Naive thymus-derived CD4-positive, alpha-beta T cell (primary cell): Measurements from ENCODE around the gene FAM149A. TPM values are rescaled to one million over a fixed set of nuclear protein-coding genes. Genes with fewer than 3 reads are reported as not detected.

Source experiments
- ATAC-seq: fragments of 150-1000 bp; cut with Tn5 transposase; 2 replicates; pipeline ENCODE4 v1.10.0; 2021; ENCODE audit warnings: mild to moderate bottlenecking, moderate library complexity
- CTCF ChIA-PET: fragments of 350-600 bp; sonication (Branson Sonifier 250); formaldehyde crosslinking; loops from one replicate; lab custom pipeline; 2021; ENCODE audit warnings: antibody characterized with exemption; lab: Charles Lee
- POLR2A ChIA-PET: fragments of 350-600 bp; sonication (Branson Sonifier 250); formaldehyde crosslinking; loops from one replicate; lab custom pipeline; 2021; ENCODE audit warnings: antibody characterized with exemption, inconsistent platforms; lab: Charles Lee
- DNase-seq, 9 donors: peaks; one replicate each; pipeline versions ENCODE4 v3.0.0 to v3.0.0-alpha.2; 2020 to 2022; ENCODE audit warnings: mixed read lengths in 1 of 9
- H3K27ac ChIP-seq: one replicate; pipeline ENCODE4 v1.7.0; 2013; ENCODE audit warnings: mild to moderate bottlenecking, low read depth, low read length, moderate library complexity
- H3K27me3 ChIP-seq, 2 donors: one replicate each; pipeline ENCODE4 v1.7.0; 2013; ENCODE audit warnings: low read length in 2 of 2, mild to moderate bottlenecking in 2 of 2, moderate library complexity in 2 of 2; ENCODE audit not compliant: control insufficient read depth in 2 of 2, insufficient read depth in 2 of 2
- H3K36me3 ChIP-seq, 3 experiments: 1 replicate in 2 of 3; 2 replicates in 1 of 3; pipeline ENCODE4 v1.7.0; 2013; ENCODE audit warnings: low read length in 3 of 3, mild to moderate bottlenecking in 3 of 3, moderate library complexity in 1 of 3; ENCODE audit not compliant: insufficient read depth in 3 of 3, control insufficient read depth in 2 of 3
- H3K4me1 ChIP-seq, 2 donors: one replicate each; pipeline ENCODE4 v1.7.0; 2013; ENCODE audit warnings: low read length in 2 of 2, mild to moderate bottlenecking in 2 of 2, moderate library complexity in 1 of 2; ENCODE audit not compliant: control insufficient read depth in 2 of 2, insufficient read depth in 2 of 2
- H3K4me3 ChIP-seq: 2 replicates; pipeline ENCODE4 v1.7.0; 2013; ENCODE audit warnings: mild to moderate bottlenecking, low read length
- H3K9me3 ChIP-seq, 3 experiments: 1 replicate in 2 of 3; 2 replicates in 1 of 3; pipeline ENCODE4 v1.7.0; 2013; ENCODE audit warnings: low read length in 3 of 3; ENCODE audit not compliant: control insufficient read depth in 2 of 3
- H3K27ac Mint-ChIP-seq, 9 donors: one replicate each; pipeline ENCODE4 v1.8.0; 2020 to 2022; ENCODE audit warnings: mixed read lengths in 9 of 9, mild to moderate bottlenecking in 8 of 9, moderate library complexity in 5 of 9, inconsistent platforms in 2 of 9
- H3K27me3 Mint-ChIP-seq, 5 donors: one replicate each; pipeline ENCODE4 v1.8.0; 2021 to 2022; ENCODE audit warnings: mixed read lengths in 5 of 5, mild to moderate bottlenecking in 1 of 5
- H3K36me3 Mint-ChIP-seq, 5 donors: one replicate each; pipeline ENCODE4 v1.8.0; 2020 to 2022; ENCODE audit warnings: mixed read lengths in 5 of 5, mild to moderate bottlenecking in 3 of 5, inconsistent platforms in 1 of 5
- H3K4me1 Mint-ChIP-seq, 7 donors: one replicate each; pipeline ENCODE4 v1.8.0; 2020 to 2022; ENCODE audit warnings: mixed read lengths in 7 of 7, mild to moderate bottlenecking in 3 of 7, inconsistent platforms in 1 of 7
- H3K4me3 Mint-ChIP-seq, 10 donors: one replicate each; pipeline ENCODE4 v1.8.0; 2020 to 2022; ENCODE audit warnings: mild to moderate bottlenecking in 10 of 10, mixed read lengths in 10 of 10, moderate library complexity in 6 of 10, inconsistent platforms in 2 of 10
- H3K9me3 Mint-ChIP-seq, 11 donors: one replicate each; pipeline ENCODE4 v1.8.0; 2020 to 2022; ENCODE audit warnings: mixed read lengths in 11 of 11, mild to moderate bottlenecking in 4 of 11, inconsistent platforms in 1 of 11, moderate library complexity in 1 of 11
- intact Hi-C, 2 donors: fragments of 100-400 bp; cut with micrococcal nuclease; formaldehyde crosslinking; loops; one replicate each; pipeline ENCODE4 v1.15.1; 2023
- polyA plus RNA-seq, 2 donors: library from polyadenylated mRNA; unstranded; fragments of 300-500 nt; fragmentation: Illumina TruSeq; gene quantifications; one replicate each; pipeline ENCODE4 v1.2.3, GENCODE V29; 2021
- total RNA-seq, 6 experiments: library from RNA in 5 of 6; stranded (reverse) in 5 of 6; gene quantifications; 1 replicate in 5 of 6; 2 replicates in 1 of 6; pipeline ENCODE4 v1.2.3 and lab custom pipeline; 2021 to 2026

Gene FAM149A
- total and polyA plus RNA-seq, 7 experiments from 2014 or later, result 0.44 to 2.0 (median 1.4) TPM; not detected in 2

DNA sequence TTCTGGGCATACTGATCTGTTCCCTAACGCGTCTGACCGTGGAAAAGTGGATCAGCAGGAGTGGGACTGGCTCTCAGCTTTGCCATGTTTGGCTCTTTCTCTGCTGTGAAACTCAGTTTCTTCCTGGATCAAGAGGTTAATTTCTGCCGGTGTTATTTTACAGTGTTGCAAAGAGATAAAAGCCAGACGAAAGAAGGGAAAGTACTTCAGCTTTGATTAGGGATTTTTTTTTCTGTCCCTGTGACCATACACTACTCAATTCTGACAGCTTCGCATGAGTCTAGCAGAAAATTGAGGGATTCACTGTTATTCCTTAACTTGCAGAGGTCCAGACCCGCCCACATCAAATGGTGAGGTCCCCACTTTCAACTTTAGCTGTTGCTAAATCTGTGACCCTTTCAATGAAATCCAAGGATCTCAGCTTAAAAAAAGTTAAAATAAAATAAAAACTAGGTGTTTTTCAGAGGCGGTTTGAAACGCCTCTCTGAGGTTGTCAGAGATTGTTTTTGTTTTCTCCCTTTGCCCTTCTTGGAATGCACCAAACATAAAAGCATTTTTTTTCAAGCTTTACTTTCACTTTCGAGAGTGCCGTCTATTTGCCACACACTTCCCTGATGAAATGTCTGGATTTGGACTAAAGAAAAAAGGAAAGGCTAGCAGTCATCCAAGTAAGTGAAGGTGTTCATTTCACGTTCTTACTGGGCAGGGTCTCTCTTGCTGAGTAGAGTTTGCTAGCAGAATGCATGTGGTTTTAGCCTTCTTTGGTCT lies 35.7 kb upstream of the FAM149A start, which contains the start of gene TLR3:
TSS of gene TLR3 (plus strand) at position 576 of the 768 bp plus-strand sequence. CDS start 7,464 bp downstream, outside the sequence.
- Mint-ChIP-seq H3K36me3 (no peaks in the 10 kb centered on the region), H3K27ac (peak within 1 kb of the TSS; percentile 6 to 80 (median 32)), H3K4me1 (peaks cover 0 to 28% (median 25%) of the 10 kb centered on the region in 7 donors), H3K4me3 (peak within 1 kb of the TSS; percentile 72 to 88 (median 81)), H3K9me3 (no peaks in the 10 kb centered on the region), H3K27me3 (peaks cover 0 to 17% (median 11%) of the 10 kb centered on the region in 5 donors)
- H3K27me3 ChIP-seq, result no peaks in the 10 kb centered on the region
- intact Hi-C loops, result loop anchor here (1.0 to 5.0 kb wide), 6 partner anchors 36 to 134 kb away; partner anchors contain the start of genes CYP4V2 (in 1 of the 2) and FAM149A (in 1 of the 2)
- no peaks in the 10 kb centered on the region for H3K9me3 ChIP-seq
- H3K36me3 ChIP-seq, result no peaks in the 10 kb centered on the region
- ATAC-seq (peak; percentile 19), DNase-seq (peak in 3 of 9 donors; percentile 4 to 18 (median 4))
- H3K4me3 ChIP-seq, result peak within 1 kb of the TSS; percentile 63
- ChIA-PET POLR2A (interaction anchor here (1.2 kb wide), 1 partner anchor 135 kb away, joined by 4 read pairs; no protein-coding TSS in a partner anchor), CTCF (interaction anchor here (0.8 to 2.3 kb wide), 7 partner anchors 13 to 519 kb away, joined by 3 to 17 read pairs (median 4); no protein-coding TSS in a partner anchor)
- H3K27ac ChIP-seq, result no peak within 1 kb of the TSS
- peaks cover 0 to 3% of the 10 kb centered on the region in 2 donors for H3K4me1 ChIP-seq

DNA sequence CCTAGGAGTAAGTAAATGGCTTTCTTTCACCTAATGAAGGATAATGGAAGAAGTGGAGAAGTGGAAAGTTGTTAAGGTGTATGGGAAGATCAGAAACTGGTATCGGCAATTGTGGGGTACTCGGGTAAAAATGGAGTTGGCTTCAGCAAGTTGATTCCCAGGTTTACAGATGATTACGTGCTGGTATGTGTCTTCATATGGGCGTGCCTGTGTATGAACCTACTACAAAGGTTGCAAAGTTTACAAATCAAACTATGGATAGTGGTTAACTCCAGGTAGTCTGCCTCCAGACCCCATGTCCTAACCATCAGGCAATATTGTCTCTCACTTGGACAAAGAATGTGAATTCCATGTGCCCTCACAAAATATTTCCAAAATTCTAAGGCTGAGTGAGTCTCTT lies 34.8 kb upstream of the FAM149A start:
- peak overlapping the region in 6 of 10 donors; percentile 2 to 88 (median 81) for H3K4me3 Mint-ChIP-seq
- no peaks in the 10 kb centered on the region for H3K36me3 Mint-ChIP-seq
- ChIA-PET CTCF (no interaction called here), POLR2A (no interaction called here)
- Histone ChIP-seq H3K27ac (no peak overlapping the region), H3K9me3 (no peaks in the 10 kb centered on the region), H3K4me1 (peaks cover 0 to 3% of the 10 kb centered on the region in 2 donors), H3K36me3 (no peaks in the 10 kb centered on the region), H3K4me3 (no peak overlapping the region), H3K27me3 (no peaks in the 10 kb centered on the region)
- DNase-seq (no peak), ATAC-seq (no peak)
- peaks cover 0 to 28% (median 25%) of the 10 kb centered on the region in 7 donors for H3K4me1 Mint-ChIP-seq
- H3K27ac Mint-ChIP-seq, result peak overlapping the region in 5 of 9 donors; percentile 0 to 74 (median 23)
- intact Hi-C loops, result loop anchor here (1.0 to 5.0 kb wide), 4 partner anchors 35 to 123 kb away; partner anchors contain the start of genes CYP4V2 (in 1 of the 2) and FAM149A (in 1 of the 2)
- H3K27me3 Mint-ChIP-seq, result peaks cover 0 to 17% (median 8%) of the 10 kb centered on the region in 5 donors
- no peaks in the 10 kb centered on the region for H3K9me3 Mint-ChIP-seq

DNA sequence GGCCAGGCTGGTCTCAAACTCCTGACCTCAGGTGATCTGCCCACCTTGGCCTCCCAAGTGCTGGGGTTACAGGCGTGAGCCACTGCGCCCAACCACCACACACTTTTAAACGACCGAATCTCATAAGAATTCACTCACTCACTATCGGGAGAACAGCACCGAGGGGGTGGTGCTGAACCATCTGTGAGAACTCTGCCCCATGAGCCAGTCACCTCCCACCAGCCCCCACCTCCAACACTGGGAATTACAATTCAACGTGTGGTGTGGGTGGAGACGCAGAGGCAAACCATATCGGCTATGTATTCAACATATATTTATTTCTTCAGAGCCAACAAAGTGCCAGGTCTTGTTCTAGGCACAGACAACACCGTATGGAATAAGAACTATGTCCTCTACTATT lies 32.0 kb upstream of the FAM149A start:
- POLR2A ChIA-PET, result no interaction called here
- no peaks in the 10 kb centered on the region for H3K36me3 ChIP-seq
- CTCF ChIA-PET, result no interaction called here
- Mint-ChIP-seq H3K27me3 (peaks cover 0 to 20% (median 0%) of the 10 kb centered on the region in 5 donors), H3K27ac (no peak overlapping the region), H3K4me3 (no peak overlapping the region), H3K9me3 (no peaks in the 10 kb centered on the region), H3K4me1 (peaks cover 0 to 25% (median 22%) of the 10 kb centered on the region in 7 donors), H3K36me3 (no peaks in the 10 kb centered on the region)
- DNase-seq (no peak), ATAC-seq (no peak)
- H3K4me3 ChIP-seq, result no peak overlapping the region
- no peaks in the 10 kb centered on the region for H3K9me3 ChIP-seq
- no peak overlapping the region for H3K27ac ChIP-seq
- H3K27me3 ChIP-seq, result no peaks in the 10 kb centered on the region
- H3K4me1 ChIP-seq, result peaks cover 0 to 3% of the 10 kb centered on the region in 2 donors
- intact Hi-C loops, result no loop called here

DNA sequence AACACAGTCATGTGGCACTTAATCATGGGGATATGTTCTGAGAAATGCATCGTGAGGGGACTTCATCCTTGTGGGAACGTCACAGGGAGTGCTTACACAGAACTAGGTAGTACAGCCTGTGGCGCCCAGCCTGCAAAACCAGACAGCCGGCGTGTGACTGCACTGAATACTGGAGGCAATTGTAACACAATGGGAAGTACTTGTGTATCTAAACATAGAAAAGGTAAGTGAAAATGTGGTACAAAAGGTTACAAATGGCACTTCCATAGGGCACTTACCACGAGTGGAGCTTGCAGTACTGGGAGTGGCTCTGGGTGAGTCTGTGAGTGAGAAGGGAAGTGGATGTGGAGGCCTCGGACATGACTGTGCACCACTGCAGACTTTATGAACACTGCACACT lies 30.3 kb upstream of the FAM149A start:
- CTCF ChIA-PET, result no interaction called here

DNA sequence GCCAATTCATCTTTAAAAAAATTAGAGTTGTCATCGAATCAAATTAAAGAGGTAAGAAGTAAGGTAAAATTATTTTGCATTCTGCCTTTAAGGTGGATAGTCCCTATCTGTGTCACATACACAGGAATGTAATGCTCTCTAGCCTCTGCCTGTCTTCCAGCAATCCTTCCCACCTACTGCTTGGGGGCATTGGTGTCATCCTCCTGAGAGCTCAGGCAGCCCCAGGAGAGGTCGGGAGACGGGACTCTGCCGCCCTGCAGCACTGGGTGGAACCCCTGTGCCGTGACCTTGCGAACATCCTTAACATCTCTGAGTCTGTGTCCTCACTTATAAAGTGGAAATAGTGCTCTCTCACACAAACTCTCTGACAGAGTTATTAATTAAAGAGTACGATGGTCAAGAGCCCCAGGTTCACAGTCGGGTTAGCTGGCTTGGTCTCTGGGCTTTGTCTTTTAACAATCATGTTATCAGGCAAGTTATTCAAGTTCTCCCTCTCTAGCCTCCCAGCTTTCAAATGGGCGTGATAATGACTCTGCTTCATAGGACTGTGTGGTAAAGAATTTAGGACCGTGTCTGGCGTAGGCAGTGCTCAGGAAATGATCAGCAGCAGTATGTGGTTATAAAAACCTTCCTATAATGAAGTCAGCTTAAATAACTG lies 25.4 kb upstream of the FAM149A start:
- H3K36me3 ChIP-seq, result no peaks in the 10 kb centered on the region
- Mint-ChIP-seq H3K27me3 (peaks cover 0 to 12% (median 3%) of the 10 kb centered on the region in 5 donors), H3K27ac (no peak overlapping the region), H3K4me3 (no peak overlapping the region), H3K36me3 (no peaks in the 10 kb centered on the region), H3K9me3 (no peaks in the 10 kb centered on the region), H3K4me1 (no peaks in the 10 kb centered on the region)
- H3K27me3 ChIP-seq, result no peaks in the 10 kb centered on the region
- DNase-seq (no peak), ATAC-seq (no peak)
- H3K27ac ChIP-seq, result no peak overlapping the region
- no peaks in the 10 kb centered on the region for H3K9me3 ChIP-seq
- ChIA-PET POLR2A (no interaction called here), CTCF (no interaction called here)
- intact Hi-C loops, result no loop called here
- H3K4me1 ChIP-seq, result no peaks in the 10 kb centered on the region
- H3K4me3 ChIP-seq, result no peak overlapping the region

More for the DNA sequence above, 30.3 kb upstream of the FAM149A start:
- ATAC-seq (peak; percentile 40), DNase-seq (no peak)
- no peak overlapping the region for H3K4me3 ChIP-seq
- Mint-ChIP-seq H3K27ac (peak overlapping the region in 1 of 9 donors; percentile 16), H3K4me1 (peaks cover 0 to 10% (median 6%) of the 10 kb centered on the region in 7 donors), H3K27me3 (peaks cover 0 to 22% (median 0%) of the 10 kb centered on the region in 5 donors), H3K36me3 (no peaks in the 10 kb centered on the region), H3K4me3 (no peak overlapping the region), H3K9me3 (no peaks in the 10 kb centered on the region)
- intact Hi-C loops, result no loop called here
- H3K4me1 ChIP-seq, result peaks cover 0 to 3% of the 10 kb centered on the region in 2 donors
- no peaks in the 10 kb centered on the region for H3K9me3 ChIP-seq
- no peaks in the 10 kb centered on the region for H3K36me3 ChIP-seq
- no peaks in the 10 kb centered on the region for H3K27me3 ChIP-seq
- no peak overlapping the region for H3K27ac ChIP-seq
- POLR2A ChIA-PET, result no interaction called here

DNA sequence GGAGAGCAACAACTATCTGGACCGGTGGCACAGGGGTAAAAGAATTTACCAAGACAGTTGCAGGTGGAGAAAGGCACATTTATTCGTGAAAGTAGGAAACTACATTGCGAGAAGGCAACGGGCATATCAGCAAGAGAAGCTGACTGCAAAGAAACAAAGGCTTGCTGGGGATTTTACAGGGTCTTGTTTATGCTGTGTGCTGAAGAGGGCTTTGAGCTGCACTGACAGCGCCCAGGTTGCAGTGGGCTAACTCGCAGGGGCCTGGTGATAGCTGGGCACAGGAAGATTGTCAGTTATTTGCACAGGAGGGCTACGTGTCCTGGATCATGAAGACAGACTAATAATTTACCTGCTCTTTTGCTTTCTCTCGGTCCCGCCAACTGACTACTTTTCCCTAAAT lies 24.8 kb upstream of the FAM149A start:
- Mint-ChIP-seq H3K4me3 (no peak overlapping the region), H3K27me3 (peaks cover 0 to 12% (median 3%) of the 10 kb centered on the region in 5 donors), H3K27ac (no peak overlapping the region), H3K4me1 (no peaks in the 10 kb centered on the region), H3K9me3 (no peaks in the 10 kb centered on the region), H3K36me3 (no peaks in the 10 kb centered on the region)
- Histone ChIP-seq H3K4me1 (no peaks in the 10 kb centered on the region), H3K27me3 (no peaks in the 10 kb centered on the region), H3K27ac (no peak overlapping the region), H3K4me3 (no peak overlapping the region), H3K9me3 (no peaks in the 10 kb centered on the region), H3K36me3 (no peaks in the 10 kb centered on the region)
- POLR2A ChIA-PET, result no interaction called here
- CTCF ChIA-PET, result no interaction called here
- DNase-seq, result no peak
- intact Hi-C loops, result no loop called here
- ATAC-seq, result no peak
